ENCODE results near the gene TOPAZ1. TPM values are rescaled to one million over a fixed set of nuclear protein-coding genes. Genes with fewer than 3 reads are reported as not detected.

The TOPAZ1 gene
- total RNA-seq, 1 donor = not detected

Other genes starting within 250 kb of the TOPAZ1 start
- gene TCAIM, start 96.9 kb downstream of the TOPAZ1 start, total RNA-seq = 12.7 TPM
- gene ZNF445, start 235.8 kb downstream of the TOPAZ1 start, total RNA-seq = 10.5 TPM

Measured in hematopoietic multipotent progenitor cell (in vitro differentiated cells).